H1 (cell line): ENCODE data around the gene DCAF8L2. TPM values are rescaled to one million over a fixed set of nuclear protein-coding genes. Genes with fewer than 3 reads are reported as not detected.

Source experiments
- CTCF ChIA-PET: fragments of 300-600 bp; sonication (Branson Sonifier 250); formaldehyde crosslinking; loops from one replicate; lab custom pipeline; 2021; ENCODE audit not compliant: partially characterized antibody; lab: Charles Lee
- POLR2A ChIA-PET: fragments of 300-600 bp; sonication (Branson Sonifier 250); formaldehyde crosslinking; loops from one replicate; lab custom pipeline; 2021; ENCODE audit warnings: inconsistent platforms; ENCODE audit not compliant: partially characterized antibody; lab: Charles Lee
- DNase-seq, 2 experiments: peaks; one replicate each; pipeline versions ENCODE4 v3.0.0 to v3.0.0-alpha.2; 2010 to 2022; ENCODE audit warnings: low spot score in 2 of 2, low read depth in 1 of 2, mixed read lengths in 1 of 2
- FAIRE-seq: peaks from 2 replicates; lab custom pipeline; 2011; peaks lifted over from hg19 to GRCh38; lab: Jason Lieb, UNC
- H2AFZ ChIP-seq: 2 replicates; pipeline ENCODE4 v1.8.1; 2012; ENCODE audit warnings: low read length, inconsistent platforms
- H2AK5ac ChIP-seq: 2 replicates; pipeline ENCODE4 v1.6.1; 2013; ENCODE audit warnings: low read depth, low read length
- H2BK120ac ChIP-seq: replicated peaks from 2 replicates; pipeline ENCODE3; 2013; ENCODE audit warnings: low read depth, low read length, inconsistent platforms
- H2BK12ac ChIP-seq: 2 replicates; pipeline ENCODE4 v1.6.1; 2013; ENCODE audit warnings: low read depth, low read length
- H2BK15ac ChIP-seq: 2 replicates; pipeline ENCODE4 v1.6.1; 2013; ENCODE audit warnings: low read length
- H2BK20ac ChIP-seq: 2 replicates; pipeline ENCODE4 v1.6.1; 2013; ENCODE audit warnings: low read length
- H2BK5ac ChIP-seq: 2 replicates; pipeline ENCODE4 v1.6.1; 2013; ENCODE audit warnings: low read depth, low read length
- H3K14ac ChIP-seq: 2 replicates; pipeline ENCODE4 v1.6.1; 2013; ENCODE audit warnings: inconsistent platforms; ENCODE audit not compliant: insufficient read length
- H3K18ac ChIP-seq: 2 replicates; pipeline ENCODE4 v1.6.1; 2013; ENCODE audit warnings: low read length; ENCODE audit errors: extremely low read depth
- H3K23ac ChIP-seq: 2 replicates; pipeline ENCODE4 v1.6.1; 2013; ENCODE audit warnings: inconsistent platforms; ENCODE audit not compliant: insufficient read length
- H3K23me2 ChIP-seq: 2 replicates; pipeline ENCODE4 v1.6.1; 2013; ENCODE audit warnings: low read depth, low read length
- H3K27ac ChIP-seq: 2 replicates; pipeline ENCODE4 v1.6.1; 2011; ENCODE audit warnings: low read depth, low read length, inconsistent platforms
- H3K27me3 ChIP-seq, 4 experiments: replicated peaks in 1 of 4; 1 replicate in 1 of 4; 2 replicates in 3 of 4; pipeline versions ENCODE4 v1.6.1 to v1.8.1; 2011 to 2013; ENCODE audit warnings: low read length in 3 of 4, mild to moderate bottlenecking in 3 of 4, inconsistent platforms in 2 of 4, mixed read lengths in 2 of 4, moderate library complexity in 1 of 4; ENCODE audit not compliant: control insufficient read depth in 3 of 4, insufficient read depth in 3 of 4; ENCODE audit errors: extremely low read depth in 1 of 4
- H3K36me3 ChIP-seq, 4 experiments: 2 replicates each; pipeline versions ENCODE4 v1.6.1 to v1.8.1; 2011 to 2013; ENCODE audit warnings: mild to moderate bottlenecking in 4 of 4, low read length in 3 of 4, moderate library complexity in 2 of 4, control low read depth in 1 of 4, inconsistent platforms in 1 of 4; ENCODE audit not compliant: insufficient read depth in 4 of 4, control insufficient read depth in 2 of 4
- H3K4ac ChIP-seq: replicated peaks from 2 replicates; pipeline ENCODE3; 2013; ENCODE audit warnings: low read length, low read depth, mixed read lengths, inconsistent platforms; ENCODE audit not compliant: insufficient read length
- H3K4me1 ChIP-seq, 4 experiments: replicated peaks in 1 of 4; 1 replicate in 1 of 4; 2 replicates in 3 of 4; pipeline versions ENCODE4 v1.6.1 to v1.8.1; 2011 to 2013; ENCODE audit warnings: low read length in 3 of 4, inconsistent platforms in 2 of 4, mixed read lengths in 1 of 4; ENCODE audit not compliant: insufficient read depth in 4 of 4, control insufficient read depth in 3 of 4
- H3K4me2 ChIP-seq, 2 experiments: 2 replicates each; pipeline versions ENCODE4 v1.6.1 to v1.8.1; 2011 to 2013; ENCODE audit warnings: low read depth in 2 of 2, low read length in 2 of 2, control low read depth in 1 of 2, inconsistent platforms in 1 of 2, mild to moderate bottlenecking in 1 of 2; ENCODE audit not compliant: insufficient read depth in 1 of 2
- H3K4me3 ChIP-seq, 4 experiments: fragments of 200-600, 300-600 bp in 1 of 4; sonication (generic), shearing (Covaris generic), sonication (Bioruptor Twin) in 1 of 4; 2 replicates each; pipeline versions ENCODE4 v1.5.1 to v1.8.1; 2011 to 2016; ENCODE audit warnings: low read length in 4 of 4, low read depth in 3 of 4, control low read depth in 2 of 4, inconsistent platforms in 2 of 4, mild to moderate bottlenecking in 2 of 4, mixed read lengths in 1 of 4, moderate library complexity in 1 of 4; ENCODE audit not compliant: insufficient read depth in 2 of 4; ENCODE audit errors: extremely low read depth in 1 of 4
- H3K56ac ChIP-seq: replicated peaks from 2 replicates; pipeline ENCODE3; 2013; ENCODE audit warnings: low read depth, mild to moderate bottlenecking, mixed read lengths, low read length, inconsistent platforms; ENCODE audit not compliant: insufficient read length
- H3K79me1 ChIP-seq: 2 replicates; pipeline ENCODE4 v1.6.1; 2013; ENCODE audit warnings: low read depth, low read length, control low read depth
- H3K79me2 ChIP-seq, 2 experiments: 2 replicates each; pipeline versions ENCODE4 v1.6.1 to v1.8.1; 2012 to 2013; ENCODE audit warnings: low read length in 2 of 2, mild to moderate bottlenecking in 2 of 2, inconsistent platforms in 1 of 2; ENCODE audit not compliant: insufficient read depth in 2 of 2, control insufficient read depth in 1 of 2
- H3K9ac ChIP-seq, 4 experiments: replicated peaks in 1 of 4; 1 replicate in 1 of 4; 2 replicates in 3 of 4; pipeline versions ENCODE4 v1.6.1 to v1.8.1; 2011 to 2013; ENCODE audit warnings: low read depth in 3 of 4, low read length in 3 of 4, control low read depth in 2 of 4, mild to moderate bottlenecking in 2 of 4, moderate library complexity in 2 of 4, inconsistent platforms in 1 of 4; ENCODE audit errors: extremely low read depth in 1 of 4
- H3K9me3 ChIP-seq, 2 experiments: 2 replicates each; pipeline versions ENCODE4 v1.6.1 to v1.8.1; 2012 to 2013; ENCODE audit warnings: mild to moderate bottlenecking in 2 of 2, moderate library complexity in 2 of 2, control low read depth in 1 of 2, inconsistent platforms in 1 of 2, low read depth in 1 of 2, low read length in 1 of 2, mixed read lengths in 1 of 2; ENCODE audit not compliant: insufficient read depth in 2 of 2
- H4K20me1 ChIP-seq, 2 experiments: replicated peaks in 1 of 2; 2 replicates each; pipeline versions ENCODE3 to v1.8.1; 2011 to 2013; ENCODE audit warnings: inconsistent platforms in 2 of 2, low read length in 2 of 2, mild to moderate bottlenecking in 1 of 2; ENCODE audit not compliant: insufficient read depth in 2 of 2, control insufficient read depth in 1 of 2
- H4K5ac ChIP-seq: 2 replicates; pipeline ENCODE4 v1.6.1; 2013; ENCODE audit warnings: low read length, low read depth, mixed read lengths, inconsistent platforms; ENCODE audit not compliant: insufficient read length
- H4K8ac ChIP-seq: 2 replicates; pipeline ENCODE4 v1.8.0; 2013; ENCODE audit warnings: mild to moderate bottlenecking, moderate library complexity, low read length, inconsistent platforms; ENCODE audit not compliant: insufficient read depth; ENCODE audit errors: extremely low read depth
- H4K91ac ChIP-seq: replicated peaks from 2 replicates; pipeline ENCODE3; 2013; ENCODE audit warnings: low read length, mixed read lengths, inconsistent platforms; ENCODE audit not compliant: insufficient read length
- ASH2L ChIP-seq: fragments of 200-600, 300-600 bp; sonication (generic); IDR thresholded peaks from one replicate; pipeline ENCODE4 v1.7.1; 2017; ENCODE audit warnings: low read length
- EP300 ChIP-seq, 2 experiments: IDR thresholded peaks; 1 replicate in 1 of 2; 2 replicates in 1 of 2; pipeline ENCODE4 v1.6.1; 2011 to 2012; ENCODE audit warnings: low read depth in 2 of 2, low read length in 2 of 2, mild to moderate bottlenecking in 2 of 2, borderline replicate concordance in 1 of 2, inconsistent platforms in 1 of 2, moderate library complexity in 1 of 2
- HDAC2 ChIP-seq, 2 experiments: fragments of 300-600 bp in 1 of 2; sonication (generic) in 1 of 2; IDR thresholded peaks; 2 replicates each; pipeline ENCODE4 v1.6.1; 2011 to 2012; ENCODE audit warnings: low read depth in 2 of 2, low read length in 2 of 2, mild to moderate bottlenecking in 2 of 2, moderate library complexity in 2 of 2, borderline replicate concordance in 1 of 2, inconsistent platforms in 1 of 2
- KDM4A ChIP-seq: IDR thresholded peaks from one replicate; pipeline ENCODE4 v1.7.1; 2012; ENCODE audit warnings: low read depth, mild to moderate bottlenecking, moderate library complexity, low read length, inconsistent platforms; ENCODE audit not compliant: severe bottlenecking
- WGBS, 2 experiments: shearing (Covaris generic) in 1 of 2; methylation state at CpG; one replicate each; pipeline versions ENCODE4 v1.1.6 to v1.1.7; 2013 to 2015; ENCODE audit warnings: low lambda C conversion rate in 2 of 2, mixed read lengths in 2 of 2, inconsistent platforms in 1 of 2, low coverage in 1 of 2, missing lambda C conversion rate in 1 of 2; ENCODE audit not compliant: insufficient replicate concordance in 2 of 2, insufficient coverage in 1 of 2, insufficient read length in 1 of 2; ENCODE audit errors: extremely low coverage in 1 of 2, missing lambda C conversion rate in 1 of 2; 5-methylcytosine and 5-hydroxymethylcytosine counted together
- polyA plus RNA-seq, 7 experiments: library from polyadenylated mRNA; depleted of rRNA in 3 of 7; stranded (reverse) in 5 of 7; unstranded in 2 of 7; fragments of >200 nt in 5 of 7; fragments of 200-250 nt in 2 of 7; gene quantifications; 1 replicate in 5 of 7; 2 replicates in 1 of 7; 4 replicates in 1 of 7; pipeline versions ENCODE4 v1.2.1 to v1.2.3, GENCODE V29; 2011 to 2013; ENCODE audit warnings: missing spikeins in 2 of 7, mixed read lengths in 2 of 7
- total RNA-seq: library from RNA; stranded (reverse); fragmentation: NEBNext Ultra II Directional; extraction: Animal tissue kit (Norgen Biotek cat#: 25700); gene quantifications from 2 replicates; pipeline ENCODE4 v1.2.1, GENCODE V29; 2021

The DCAF8L2 gene
- total and polyA plus RNA-seq, 2 of the 8 experiments (the other 6 are each of a cell fraction or from before 2014, with no cell fraction given), result not detected

DNA sequence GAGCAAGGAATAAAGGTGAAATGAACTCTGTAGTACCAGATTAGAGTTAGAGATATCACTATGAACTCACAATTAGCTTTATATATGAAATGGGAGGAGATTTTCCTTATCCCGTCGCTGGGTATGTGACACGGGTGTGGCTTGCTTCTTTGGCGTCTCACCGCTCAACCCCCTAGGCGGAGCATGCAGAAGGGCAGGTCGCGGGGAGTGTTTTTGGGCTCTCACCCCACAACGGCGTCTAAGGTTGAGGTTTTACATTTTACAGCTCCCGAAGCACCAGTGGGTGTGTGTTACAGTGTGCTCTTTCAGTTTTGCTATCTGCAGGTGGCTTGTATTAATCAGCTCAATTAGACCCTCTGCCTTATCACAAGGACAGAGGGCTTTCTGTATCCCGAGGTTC lies 175.6 kb downstream of the DCAF8L2 start:
- H3K79me1 ChIP-seq, result no peaks in the 10 kb centered on the region
- no peak overlapping the region for H4K8ac ChIP-seq
- H3K4me2 ChIP-seq, result no peak overlapping the region
- H4K5ac ChIP-seq, result no peak overlapping the region
- no peak overlapping the region for H2BK12ac ChIP-seq
- no peak overlapping the region for H2BK15ac ChIP-seq
- no peaks in the 10 kb centered on the region for H3K27me3 ChIP-seq
- no peak overlapping the region for H3K56ac ChIP-seq
- H4K91ac ChIP-seq, result no peak overlapping the region
- no peak overlapping the region for H2BK120ac ChIP-seq
- no peaks in the 10 kb centered on the region for H3K36me3 ChIP-seq
- CTCF ChIA-PET, result no interaction called here
- no peak overlapping the region for H3K4ac ChIP-seq
- H3K14ac ChIP-seq, result no peak overlapping the region
- TF ChIP-seq EP300 (IDR thresholded peaks at IDR 0.05; ENCODE audit: borderline replicate concordance in 1 of 2, low read depth in 2 of 2, low read length in 2 of 2) (no peak), KDM4A (no peak), HDAC2 (IDR thresholded peaks at IDR 0.05; ENCODE audit: borderline replicate concordance in 1 of 2, low read depth in 2 of 2, low read length in 2 of 2) (no peak), ASH2L (no peak)
- no peak overlapping the region for H3K9ac ChIP-seq
- no peak for DNase-seq
- no peak overlapping the region for H3K18ac ChIP-seq
- no peak for FAIRE-seq
- H3K4me1 ChIP-seq, result no peaks in the 10 kb centered on the region
- no peaks in the 10 kb centered on the region for H4K20me1 ChIP-seq
- no peak overlapping the region for H2AFZ ChIP-seq
- H3K79me2 ChIP-seq, result no peaks in the 10 kb centered on the region
- no peak overlapping the region for H2AK5ac ChIP-seq
- POLR2A ChIA-PET, result no interaction called here
- H2BK5ac ChIP-seq, result no peak overlapping the region
- no peak overlapping the region for H2BK20ac ChIP-seq
- no peaks in the 10 kb centered on the region for H3K9me3 ChIP-seq
- 76% methylated on average over 4 of the region's 12 CpGs; no CpG with 5 or more reads in 1 of the 2 experiments for WGBS, 2 experiments
- H3K23ac ChIP-seq, result no peak overlapping the region
- H3K27ac ChIP-seq, result no peak overlapping the region
- no peak overlapping the region for H3K4me3 ChIP-seq
- no peaks in the 10 kb centered on the region for H3K23me2 ChIP-seq
